RWPE1 (cell line): ENCODE measurements around the gene SLC5A1.

Experiments used
- CTCF ChIA-PET: fragments of 350-600 bp; sonication (Branson Sonifier 250); formaldehyde crosslinking; extraction: SDS; loops from one replicate; lab custom pipeline; 2021; lab: Yijun Ruan, JAX
- POLR2A ChIA-PET: fragments of 400-600 bp; formaldehyde crosslinking; extraction: SDS; loops from one replicate; lab custom pipeline; 2020; ENCODE audit warnings: antibody characterized with exemption; ENCODE audit not compliant: low non-redundant PET; lab: Yijun Ruan, JAX
- DNase-seq: peaks from one replicate; pipeline ENCODE4 v3.0.0; 2012; ENCODE audit warnings: low spot score
- H3K27ac ChIP-seq: fragments of 450-650 bp; 2 replicates; pipeline ENCODE4 v1.5.1; 2017
- TF ChIP-seq, protein P1 (sequence below): fragments of 450-650 bp; conservative IDR thresholded peaks from 2 replicates; pipeline ENCODE4 v1.5.1; 2017; ENCODE audit warnings: low read depth, mild to moderate bottlenecking

The SLC5A1 gene

DNA sequence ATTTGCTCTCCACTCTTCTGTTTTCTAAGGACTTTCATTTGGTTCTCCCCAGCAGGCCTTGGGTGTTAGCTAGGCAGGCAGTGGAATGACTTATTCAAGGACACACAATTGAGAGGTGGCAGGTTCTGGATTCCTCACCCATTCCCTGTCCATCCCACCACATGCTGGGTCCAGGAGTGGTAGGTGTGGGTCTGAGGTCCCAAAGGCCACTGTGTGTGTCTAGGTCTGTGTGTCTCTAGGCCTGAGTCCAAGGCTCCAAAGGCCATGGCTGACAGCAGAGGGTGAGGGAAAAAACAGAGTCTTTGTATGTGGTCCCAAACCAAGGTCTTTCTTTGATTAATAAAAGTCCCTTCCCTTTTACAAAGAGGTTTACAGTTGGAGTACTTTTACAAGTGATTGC lies 40.8 kb downstream of the SLC5A1 start:
- ChIA-PET CTCF (interaction anchor here (1.4 kb wide), 1 partner anchor 113 kb away, joined by 3 read pairs; no protein-coding TSS in a partner anchor), POLR2A (no interaction called here)
- H3K27ac ChIP-seq = no peak overlapping the region
- no peak for DNase-seq
- TF ChIP-seq, protein P1, sequence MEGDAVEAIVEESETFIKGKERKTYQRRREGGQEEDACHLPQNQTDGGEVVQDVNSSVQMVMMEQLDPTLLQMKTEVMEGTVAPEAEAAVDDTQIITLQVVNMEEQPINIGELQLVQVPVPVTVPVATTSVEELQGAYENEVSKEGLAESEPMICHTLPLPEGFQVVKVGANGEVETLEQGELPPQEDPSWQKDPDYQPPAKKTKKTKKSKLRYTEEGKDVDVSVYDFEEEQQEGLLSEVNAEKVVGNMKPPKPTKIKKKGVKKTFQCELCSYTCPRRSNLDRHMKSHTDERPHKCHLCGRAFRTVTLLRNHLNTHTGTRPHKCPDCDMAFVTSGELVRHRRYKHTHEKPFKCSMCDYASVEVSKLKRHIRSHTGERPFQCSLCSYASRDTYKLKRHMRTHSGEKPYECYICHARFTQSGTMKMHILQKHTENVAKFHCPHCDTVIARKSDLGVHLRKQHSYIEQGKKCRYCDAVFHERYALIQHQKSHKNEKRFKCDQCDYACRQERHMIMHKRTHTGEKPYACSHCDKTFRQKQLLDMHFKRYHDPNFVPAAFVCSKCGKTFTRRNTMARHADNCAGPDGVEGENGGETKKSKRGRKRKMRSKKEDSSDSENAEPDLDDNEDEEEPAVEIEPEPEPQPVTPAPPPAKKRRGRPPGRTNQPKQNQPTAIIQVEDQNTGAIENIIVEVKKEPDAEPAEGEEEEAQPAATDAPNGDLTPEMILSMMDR = no peak

DNA sequence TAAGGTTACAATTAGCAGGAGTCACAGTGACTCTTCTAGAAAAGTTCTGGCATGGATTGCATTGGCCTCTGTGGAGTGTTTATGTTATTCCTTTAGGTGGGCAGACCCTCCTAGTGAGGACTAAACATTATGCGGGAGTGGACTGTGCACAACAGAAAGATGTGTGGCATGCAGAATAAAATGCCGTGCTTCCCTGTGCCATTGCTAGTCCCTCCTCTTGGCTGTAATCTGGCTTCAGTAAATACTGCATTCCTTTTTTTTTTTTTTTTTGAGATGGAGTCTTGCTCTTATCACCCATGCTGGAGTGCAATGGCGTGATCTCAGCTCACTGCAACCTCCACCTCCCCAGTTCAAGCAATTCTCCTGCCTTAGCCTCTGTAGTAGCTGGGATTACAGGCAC lies 45.0 kb downstream of the SLC5A1 start:
- no peak for DNase-seq
- ChIA-PET CTCF (no interaction called here), POLR2A (no interaction called here)
- TF ChIP-seq, protein P1 = no peak
- no peak overlapping the region for H3K27ac ChIP-seq

DNA sequence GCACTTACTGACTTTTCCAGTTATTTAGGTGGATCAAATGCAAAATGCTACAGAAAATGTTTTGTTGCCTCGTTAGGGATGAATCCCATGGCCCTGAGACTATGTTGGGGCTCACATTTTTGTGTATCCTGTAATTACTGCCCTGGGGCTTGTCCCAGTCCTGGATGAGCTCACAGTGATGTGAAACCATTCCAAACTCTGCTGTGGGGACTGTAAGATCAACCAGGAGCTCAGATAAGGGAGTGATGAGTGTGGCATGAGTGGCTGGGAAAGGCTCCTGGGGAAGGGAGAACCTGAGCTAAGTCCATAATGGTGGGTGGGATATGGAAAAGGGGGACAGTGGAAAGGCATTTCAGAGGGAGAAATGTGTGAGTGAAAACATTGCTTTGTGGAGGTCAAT lies 54.0 kb downstream of the SLC5A1 start:
- H3K27ac ChIP-seq = no peak overlapping the region
- CTCF ChIA-PET = interaction anchor here (0.7 kb wide), 1 partner anchor 13 kb away, joined by 3 read pairs; no protein-coding TSS in a partner anchor
- POLR2A ChIA-PET = no interaction called here
- DNase-seq = no peak
- TF ChIP-seq, protein P1 = no peak

DNA sequence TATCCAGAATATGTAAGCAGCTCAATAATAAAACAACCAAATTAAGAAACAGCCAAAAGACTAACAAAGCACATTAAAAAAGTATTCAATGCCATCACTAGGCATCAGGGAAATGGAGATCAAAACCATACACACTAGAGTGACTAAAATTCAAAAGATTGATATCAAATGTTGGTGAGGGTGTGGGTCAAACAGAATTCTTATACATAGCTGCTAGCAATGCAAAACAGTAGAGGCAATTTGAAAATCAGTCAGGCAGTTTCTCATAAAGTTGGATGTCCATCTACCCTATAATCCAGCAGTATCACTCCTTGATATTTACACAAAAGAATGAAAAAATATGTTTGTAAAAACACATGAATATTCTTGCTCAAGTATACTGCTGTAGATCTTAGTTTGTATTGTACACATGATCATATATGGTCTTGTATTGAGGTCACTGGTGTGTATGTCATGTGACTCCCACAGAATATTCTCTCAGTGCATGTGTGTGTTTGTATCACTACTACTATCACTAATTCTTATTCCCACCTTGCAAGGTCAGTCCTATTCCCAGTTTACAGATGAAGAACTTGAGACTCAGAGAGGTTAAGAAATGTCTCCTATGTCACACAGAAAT lies 54.9 kb downstream of the SLC5A1 start:
- ChIA-PET CTCF (no interaction called here), POLR2A (no interaction called here)
- TF ChIP-seq, protein P1 = no peak
- DNase-seq = no peak
- H3K27ac ChIP-seq = no peak overlapping the region

DNA sequence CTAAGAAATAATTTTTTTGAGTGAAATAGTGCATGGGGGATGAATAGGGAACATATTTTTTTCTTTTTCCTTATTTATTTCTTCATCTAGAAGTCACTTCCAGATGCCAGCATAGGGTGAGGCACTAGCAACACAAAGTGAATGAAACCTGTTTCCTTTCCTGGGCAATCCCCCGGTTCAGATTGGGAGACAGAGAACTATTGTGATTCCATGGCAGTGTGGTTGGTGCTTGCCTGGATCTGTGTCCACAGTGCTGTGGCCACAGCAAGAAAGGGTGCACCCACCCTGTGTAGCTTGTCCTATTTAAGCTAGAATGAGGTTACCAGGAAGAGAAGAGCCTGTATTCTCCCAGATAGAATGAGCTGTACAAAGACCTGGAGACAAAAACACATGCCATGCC lies 57.6 kb downstream of the SLC5A1 start:
- no peak overlapping the region for H3K27ac ChIP-seq
- no peak for DNase-seq
- CTCF ChIA-PET = no interaction called here
- POLR2A ChIA-PET = no interaction called here
- TF ChIP-seq, protein P1 = no peak

DNA sequence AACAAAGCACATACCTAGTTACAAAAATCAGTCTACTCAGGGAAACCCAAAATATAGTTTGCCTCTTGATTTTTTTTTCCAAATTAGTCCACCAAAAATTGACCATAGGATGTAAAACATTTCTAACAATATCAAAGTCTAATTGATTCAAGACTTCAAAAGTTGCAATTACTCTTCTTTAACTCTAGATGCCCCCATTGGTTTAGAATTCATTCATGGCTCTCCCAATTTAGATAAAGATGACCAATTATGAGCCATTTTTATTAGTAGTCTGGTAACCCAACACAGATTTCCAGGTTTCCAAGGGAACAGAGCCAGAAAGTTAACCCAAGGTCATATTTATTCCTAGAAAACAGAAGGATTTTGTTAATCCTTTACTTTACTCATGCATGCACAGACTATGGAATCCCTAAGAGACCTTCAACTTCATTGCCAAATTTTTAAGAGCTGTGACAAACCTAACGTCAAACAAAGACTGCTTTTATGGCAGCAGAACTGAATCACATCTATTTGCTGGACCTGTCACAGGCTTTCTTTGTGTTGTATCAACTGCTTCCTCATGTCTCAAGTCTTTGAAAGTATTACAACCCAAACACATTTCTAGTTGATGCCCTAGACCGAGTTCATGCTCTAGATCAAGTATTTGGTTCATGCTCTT lies 60.7 kb downstream of the SLC5A1 start:
- ChIA-PET CTCF (interaction anchor here (0.5 to 0.8 kb wide), 3 partner anchors 162 to 1002 kb away, joined by 3 read pairs; no protein-coding TSS in a partner anchor), POLR2A (no interaction called here)
- no peak for DNase-seq
- TF ChIP-seq, protein P1 = no peak
- no peak overlapping the region for H3K27ac ChIP-seq
